PFSK-1 (cell line): ENCODE measurements around the gene SHC2.

Experiments used
- FOXP2 ChIP-seq: optimal IDR thresholded peaks from 2 replicates; pipeline ENCODE3; 2011; ENCODE audit warnings: borderline replicate concordance, control low read depth, inconsistent platforms; ENCODE audit not compliant: insufficient read depth; ENCODE audit errors: extremely low read length, extremely low read depth
- POLR2AphosphoS5 ChIP-seq: IDR thresholded peaks from 2 replicates; pipeline ENCODE4 v1.6.1; 2012; ENCODE audit warnings: low read depth, mild to moderate bottlenecking, control low read depth, low read length, moderate library complexity
- REST ChIP-seq, 2 experiments: IDR thresholded peaks; 2 replicates each; pipeline versions ENCODE4 v1.6.1 to v1.8.0; 2011 to 2012; ENCODE audit warnings: low read depth in 2 of 2, low read length in 2 of 2, control low read depth in 1 of 2, inconsistent platforms in 1 of 2, mild to moderate bottlenecking in 1 of 2, moderate library complexity in 1 of 2; ENCODE audit not compliant: insufficient read depth in 1 of 2
- SIN3A ChIP-seq: IDR thresholded peaks from 2 replicates; pipeline ENCODE4 v1.6.1; 2012; ENCODE audit warnings: mild to moderate bottlenecking, low read length, moderate library complexity, borderline replicate concordance; ENCODE audit not compliant: insufficient read depth
- TAF1 ChIP-seq: IDR thresholded peaks from 2 replicates; pipeline ENCODE4 v1.6.1; 2012; ENCODE audit warnings: low read length, control low read depth, borderline replicate concordance; ENCODE audit not compliant: insufficient read depth

SHC2 gene

GRCh38 chr19:424546-424945 is 36.3 kb downstream of the SHC2 start:
- TF ChIP-seq POLR2AphosphoS5 (no peak), SIN3A (no peak), TAF1 (no peak), FOXP2 (no peak), REST (IDR thresholded peaks at IDR 0.05; ENCODE audit: insufficient read depth in 1 of 2, low read depth in 2 of 2, low read length in 2 of 2) (no peak)

GRCh38 chr19:423691-424466 is 37.0 kb downstream of the SHC2 start:
- no peak for TF ChIP-seq REST (IDR thresholded peaks at IDR 0.05; ENCODE audit: insufficient read depth in 1 of 2, low read depth in 2 of 2, low read length in 2 of 2)
- TF ChIP-seq POLR2AphosphoS5, result no peak
- no peak for TF ChIP-seq TAF1
- no peak for TF ChIP-seq FOXP2
- TF ChIP-seq SIN3A, result no peak

GRCh38 chr19:422213-422916 is 38.5 kb downstream of the SHC2 start:
- no peak for TF ChIP-seq POLR2AphosphoS5

- no peak for TF ChIP-seq SIN3A
- no peak for TF ChIP-seq FOXP2
- no peak for TF ChIP-seq POLR2AphosphoS5
- no peak for TF ChIP-seq TAF1
- no peak for TF ChIP-seq REST (IDR thresholded peaks at IDR 0.05; ENCODE audit: insufficient read depth in 1 of 2, low read depth in 2 of 2, low read length in 2 of 2)
Measured at GRCh38 chr19:419721-420515, 40.9 kb downstream of the SHC2 start.

- TF ChIP-seq REST (IDR thresholded peaks at IDR 0.05; ENCODE audit: insufficient read depth in 1 of 2, low read depth in 2 of 2, low read length in 2 of 2) (no peak), POLR2AphosphoS5 (no peak), TAF1 (no peak), SIN3A (no peak), FOXP2 (no peak)
Measured at GRCh38 chr19:418761-419671, 41.8 kb downstream of the SHC2 start.
